Pancreas (tissue), 10 donors: ENCODE data around the gene DMRTB1. TPM values are rescaled to one million over a fixed set of nuclear protein-coding genes. Genes with fewer than 3 reads are reported as not detected.

Experiments used
- ATAC-seq, 4 donors: fragments of 200-7000 bp; cut with Tn5 transposase; one replicate each; pipeline versions ENCODE4 v1.8.0 to v1.9.1; 2020; ENCODE audit warnings: mild to moderate bottlenecking in 4 of 4, moderate library complexity in 4 of 4
- DNase-seq, 6 donors: peaks; one replicate each; pipeline ENCODE4 v3.0.0-alpha.2; 2020
- FAIRE-seq: peaks from 2 replicates; lab custom pipeline; 2012; peaks lifted over from hg19 to GRCh38; lab: Jason Lieb, UNC
- H3K27ac ChIP-seq, 4 donors: fragments of 200-600 bp; sonication (generic); 1 replicate in 3 of 4; 2 replicates in 1 of 4; pipeline versions ENCODE4 v1.5.0 to v1.8.0; 2020
- H3K27me3 ChIP-seq, 4 donors: fragments of 200-600 bp; one replicate each; pipeline ENCODE4 v1.8.0; 2021
- H3K36me3 ChIP-seq, 3 donors: fragments of 200-600 bp; sonication (generic) in 1 of 3; one replicate each; pipeline versions ENCODE4 v1.5.0 to v1.8.0; 2020 to 2021
- H3K4me1 ChIP-seq, 3 donors: fragments of 200-600 bp; one replicate each; pipeline ENCODE4 v1.8.0; 2021
- H3K4me3 ChIP-seq, 4 donors: fragments of 200-600 bp; sonication (generic) in 2 of 4; one replicate each; pipeline versions ENCODE4 v1.5.0 to v1.8.0; 2020 to 2021
- H3K9me3 ChIP-seq, 4 donors: fragments of 200-600 bp; one replicate each; pipeline ENCODE4 v1.8.0; 2021
- CTCF ChIP-seq, 4 donors: fragments of 200-600 bp; sonication (generic) in 3 of 4; IDR thresholded peaks; one replicate each; pipeline versions ENCODE4 v1.5.0 to v1.8.0; 2021; ENCODE audit warnings: antibody characterized with exemption in 4 of 4
- WGBS, 2 donors: extraction: QIAGEN DNeasy Blood & Tissue Kit; methylation state at CpG; one replicate each; pipeline ENCODE4 v1.1.7; 2013; 5-methylcytosine and 5-hydroxymethylcytosine counted together
- intact Hi-C, 3 donors: fragments of 100-400 bp; cut with DNase I; formaldehyde crosslinking; loops; one replicate each; pipeline versions ENCODE4 v1.11.1 to v1.14.2; 2022
- polyA plus RNA-seq, 2 donors: library from polyadenylated mRNA; stranded (reverse); fragments of 200-250 nt; gene quantifications; one replicate each; pipeline ENCODE4 v1.2.3, GENCODE V29; 2013
- total RNA-seq, 6 donors: library from RNA; stranded (reverse); fragmentation: NEBNext Ultra II Directional in 4 of 6; extraction: Animal tissue kit (Norgen Biotek cat#: 25700) in 4 of 6; gene quantifications; one replicate each; pipeline versions ENCODE4 v1.2.1 to v1.2.4, GENCODE V29; 2021 to 2023
- donor health status: healthy with polysubstance abuse.
- donor health status: DM: no; HTN: no; CAD: no; lungs with moderate emphysema.
- donor health status: DM: no; HTN: no; CAD: no.
- donor health status: control.
- donor health status: control.
- donor health status: Bipolar disorder and iron deficiency.
- donor health status: DM: yes; HTN: yes; CAD: no.
- donor health status: DM: no; HTN: no; CAD: no.
- donor health status: DM: no; HTN: no; CAD: no.
- donor health status: DM: yes; HTN: yes; CAD: no.

Gene DMRTB1
- total and polyA plus RNA-seq, 8 donors = not detected

GRCh38 chr1:53480678-53481077 is 21.5 kb downstream of the DMRTB1 start:
- no peak overlapping the region for H3K4me3 ChIP-seq
- H3K9me3 ChIP-seq = no peaks in the 10 kb centered on the region
- no peak for TF ChIP-seq CTCF (IDR thresholded peaks at IDR 0.05)
- H3K27ac ChIP-seq = no peak overlapping the region
- WGBS, 2 donors = 85 to 88% methylated on average over 11 of the region's 11 CpGs
- intact Hi-C loops = loop anchor here in 2 of 3 donors (10.0 kb wide), 2 partner anchors 204 to 274 kb away; no protein-coding TSS in a partner anchor
- H3K36me3 ChIP-seq = no peaks in the 10 kb centered on the region
- no peaks in the 10 kb centered on the region for H3K27me3 ChIP-seq
- H3K4me1 ChIP-seq = no peaks in the 10 kb centered on the region
- ATAC-seq (no peak), FAIRE-seq (no peak), DNase-seq (no peak)

- ATAC-seq (no peak), DNase-seq (no peak), FAIRE-seq (no peak)
- no peaks in the 10 kb centered on the region for H3K36me3 ChIP-seq
- 68 to 79% methylated on average over 7 of the region's 7 CpGs for WGBS, 2 donors
- no peaks in the 10 kb centered on the region for H3K9me3 ChIP-seq
- no peaks in the 10 kb centered on the region for H3K4me1 ChIP-seq
- H3K4me3 ChIP-seq = no peak overlapping the region
- intact Hi-C loops = loop anchor here in 2 of 3 donors (10.0 kb wide), 2 partner anchors 203 to 273 kb away; no protein-coding TSS in a partner anchor
- no peak for TF ChIP-seq CTCF (IDR thresholded peaks at IDR 0.05)
- H3K27me3 ChIP-seq = peaks cover 0 to 5% (median 0%) of the 10 kb centered on the region in 4 donors
- H3K27ac ChIP-seq = no peak overlapping the region
Observed at GRCh38 chr1:53481456-53481855, 22.3 kb downstream of the DMRTB1 start.

GRCh38 chr1:53482441-53483153 is 23.4 kb downstream of the DMRTB1 start:
- Histone ChIP-seq H3K9me3 (no peaks in the 10 kb centered on the region), H3K27ac (no peak overlapping the region), H3K36me3 (no peaks in the 10 kb centered on the region), H3K4me1 (no peaks in the 10 kb centered on the region), H3K27me3 (peaks cover 0 to 5% (median 0%) of the 10 kb centered on the region in 4 donors), H3K4me3 (no peak overlapping the region)
- DNase-seq (no peak), FAIRE-seq (no peak), ATAC-seq (no peak)
- TF ChIP-seq CTCF (IDR thresholded peaks at IDR 0.05) = no peak
- WGBS, 2 donors = 71 to 75% methylated on average over 14 of the region's 14 CpGs
- intact Hi-C loops = loop anchor here in 2 of 3 donors (10.0 kb wide), 2 partner anchors 202 to 272 kb away; no protein-coding TSS in a partner anchor

- Histone ChIP-seq H3K4me1 (no peaks in the 10 kb centered on the region), H3K4me3 (no peak overlapping the region), H3K9me3 (no peaks in the 10 kb centered on the region), H3K36me3 (no peaks in the 10 kb centered on the region), H3K27ac (no peak overlapping the region), H3K27me3 (peaks cover 0 to 5% (median 0%) of the 10 kb centered on the region in 4 donors)
- no peak for TF ChIP-seq CTCF (IDR thresholded peaks at IDR 0.05)
- DNase-seq (no peak), FAIRE-seq (no peak), ATAC-seq (no peak)
- WGBS, 2 donors = 73 to 76% methylated on average over 9 of the region's 9 CpGs
- intact Hi-C loops = loop anchor here in 2 of 3 donors (10.0 kb wide), 2 partner anchors 202 to 272 kb away; no protein-coding TSS in a partner anchor
Observed at GRCh38 chr1:53483170-53483569, 24.0 kb downstream of the DMRTB1 start.

GRCh38 chr1:53483656-53484055 is 24.5 kb downstream of the DMRTB1 start:
- 62 to 63% methylated on average over 4 of the region's 4 CpGs for WGBS, 2 donors
- H3K27ac ChIP-seq = no peak overlapping the region
- H3K9me3 ChIP-seq = no peaks in the 10 kb centered on the region
- H3K36me3 ChIP-seq = no peaks in the 10 kb centered on the region
- FAIRE-seq (no peak), ATAC-seq (no peak), DNase-seq (no peak)
- no peaks in the 10 kb centered on the region for H3K4me1 ChIP-seq
- intact Hi-C loops = loop anchor here in 2 of 3 donors (10.0 kb wide), 2 partner anchors 201 to 271 kb away; no protein-coding TSS in a partner anchor
- peaks cover 0 to 5% (median 0%) of the 10 kb centered on the region in 4 donors for H3K27me3 ChIP-seq
- H3K4me3 ChIP-seq = no peak overlapping the region
- TF ChIP-seq CTCF (IDR thresholded peaks at IDR 0.05) = no peak
